Activated naive CD8-positive, alpha-beta T cell treated with anti-CD3 and anti-CD28 coated beads for 36 hours (primary cell): ENCODE data around the gene HIP1R. TPM values are rescaled to one million over a fixed set of nuclear protein-coding genes. Genes with fewer than 3 reads are reported as not detected.

Source experiments
- DNase-seq: peaks from one replicate; pipeline ENCODE4 v3.0.0; 2021
- H3K27ac Mint-ChIP-seq: one replicate; pipeline ENCODE4 v1.8.0; 2022; ENCODE audit warnings: mild to moderate bottlenecking, moderate library complexity, mixed read lengths
- H3K27me3 Mint-ChIP-seq: one replicate; pipeline ENCODE4 v1.8.0; 2022; ENCODE audit warnings: mild to moderate bottlenecking, mixed read lengths
- H3K36me3 Mint-ChIP-seq: one replicate; pipeline ENCODE4 v1.8.0; 2021; ENCODE audit warnings: mild to moderate bottlenecking, mixed read lengths
- H3K4me1 Mint-ChIP-seq: one replicate; pipeline ENCODE4 v1.8.0; 2021; ENCODE audit warnings: mixed read lengths
- H3K4me3 Mint-ChIP-seq: one replicate; pipeline ENCODE4 v1.8.0; 2022; ENCODE audit warnings: mild to moderate bottlenecking, moderate library complexity, mixed read lengths
- H3K9me3 Mint-ChIP-seq: one replicate; pipeline ENCODE4 v1.8.0; 2022; ENCODE audit warnings: mixed read lengths
- total RNA-seq, 2 experiments: library from RNA; stranded (reverse); gene quantifications; one replicate each; pipeline ENCODE4 v1.2.3, GENCODE V29; 2021

The HIP1R gene
- total RNA-seq, 2 experiments from 2014 or later: 24.2 to 24.8 TPM

GRCh38 chr12:122820138-122820537, 15.1 kb upstream of the HIP1R start:
- DNase-seq: no peak
- H3K36me3 Mint-ChIP-seq: no peaks in the 10 kb centered on the region
- no peaks in the 10 kb centered on the region for H3K4me1 Mint-ChIP-seq
- no peak overlapping the region for H3K4me3 Mint-ChIP-seq
- H3K27ac Mint-ChIP-seq: no peak overlapping the region
- no peaks in the 10 kb centered on the region for H3K9me3 Mint-ChIP-seq
- no peaks in the 10 kb centered on the region for H3K27me3 Mint-ChIP-seq

GRCh38 chr12:122820838-122821271, 14.4 kb upstream of the HIP1R start:
- Mint-ChIP-seq H3K27me3 (no peaks in the 10 kb centered on the region), H3K9me3 (no peaks in the 10 kb centered on the region), H3K4me1 (no peaks in the 10 kb centered on the region), H3K27ac (no peak overlapping the region), H3K36me3 (no peaks in the 10 kb centered on the region), H3K4me3 (no peak overlapping the region)
- no peak for DNase-seq

GRCh38 chr12:122823429-122823828, 11.8 kb upstream of the HIP1R start:
- Mint-ChIP-seq H3K9me3 (no peaks in the 10 kb centered on the region), H3K36me3 (no peaks in the 10 kb centered on the region), H3K27ac (no peak overlapping the region), H3K27me3 (no peaks in the 10 kb centered on the region), H3K4me1 (no peaks in the 10 kb centered on the region), H3K4me3 (no peak overlapping the region)
- DNase-seq: no peak

- Mint-ChIP-seq H3K27me3 (no peaks in the 10 kb centered on the region), H3K27ac (no peak overlapping the region), H3K36me3 (no peaks in the 10 kb centered on the region), H3K4me1 (no peaks in the 10 kb centered on the region), H3K9me3 (no peaks in the 10 kb centered on the region), H3K4me3 (peak overlapping the region; percentile 32)
- no peak for DNase-seq
Measured at GRCh38 chr12:122825773-122826724, 9.2 kb upstream of the HIP1R start.

- no peak overlapping the region for H3K27ac Mint-ChIP-seq
- H3K36me3 Mint-ChIP-seq: no peaks in the 10 kb centered on the region
- no peaks in the 10 kb centered on the region for H3K4me1 Mint-ChIP-seq
- no peak overlapping the region for H3K4me3 Mint-ChIP-seq
- no peak for DNase-seq
- no peaks in the 10 kb centered on the region for H3K9me3 Mint-ChIP-seq
- H3K27me3 Mint-ChIP-seq: no peaks in the 10 kb centered on the region
Measured at GRCh38 chr12:122827258-122827657, 8.0 kb upstream of the HIP1R start.

- Mint-ChIP-seq H3K4me3 (no peak overlapping the region), H3K27me3 (peaks cover 7% of the 10 kb centered on the region), H3K4me1 (peaks cover 9% of the 10 kb centered on the region), H3K36me3 (no peaks in the 10 kb centered on the region), H3K9me3 (no peaks in the 10 kb centered on the region), H3K27ac (no peak overlapping the region)
- DNase-seq: no peak
Measured at GRCh38 chr12:122830517-122831214, 4.6 kb upstream of the HIP1R start.

GRCh38 chr12:122834104-122834920, 945 bp upstream of the HIP1R start:
- Mint-ChIP-seq H3K4me1 (peaks cover 36% of the 10 kb centered on the region), H3K36me3 (peaks cover 7% of the 10 kb centered on the region), H3K27ac (peak overlapping the region; percentile 73), H3K27me3 (peaks cover 7% of the 10 kb centered on the region), H3K9me3 (no peaks in the 10 kb centered on the region), H3K4me3 (peak overlapping the region; percentile 84)
- no peak for DNase-seq

- Mint-ChIP-seq H3K27me3 (peaks cover 7% of the 10 kb centered on the region), H3K36me3 (peaks cover 7% of the 10 kb centered on the region), H3K27ac (no peak overlapping the region), H3K4me1 (peaks cover 42% of the 10 kb centered on the region), H3K9me3 (no peaks in the 10 kb centered on the region), H3K4me3 (no peak overlapping the region)
- DNase-seq: peak; percentile 49
Measured at GRCh38 chr12:122835750-122836026, 431 bp downstream of the HIP1R start.

GRCh38 chr12:122836027-122836921, 1.0 kb downstream of the HIP1R start:
- H3K27me3 Mint-ChIP-seq: peaks cover 7% of the 10 kb centered on the region
- H3K4me3 Mint-ChIP-seq: peak overlapping the region; percentile 93
- no peaks in the 10 kb centered on the region for H3K9me3 Mint-ChIP-seq
- H3K27ac Mint-ChIP-seq: peak overlapping the region; percentile 90
- peaks cover 7% of the 10 kb centered on the region for H3K36me3 Mint-ChIP-seq
- DNase-seq: peak; percentile 54
- H3K4me1 Mint-ChIP-seq: peaks cover 45% of the 10 kb centered on the region

GRCh38 chr12:122837306-122838265, 2.3 kb downstream of the HIP1R start:
- Mint-ChIP-seq H3K27me3 (peaks cover 7% of the 10 kb centered on the region), H3K9me3 (no peaks in the 10 kb centered on the region), H3K27ac (no peak overlapping the region), H3K4me1 (peaks cover 48% of the 10 kb centered on the region), H3K4me3 (peak overlapping the region; percentile 93), H3K36me3 (peaks cover 7% of the 10 kb centered on the region)
- no peak for DNase-seq

GRCh38 chr12:122838841-122839240, 3.6 kb downstream of the HIP1R start:
- Mint-ChIP-seq H3K27ac (no peak overlapping the region), H3K4me1 (peaks cover 49% of the 10 kb centered on the region), H3K4me3 (no peak overlapping the region), H3K27me3 (peaks cover 7% of the 10 kb centered on the region), H3K9me3 (no peaks in the 10 kb centered on the region), H3K36me3 (peaks cover 7% of the 10 kb centered on the region)
- DNase-seq: no peak

GRCh38 chr12:122839907-122840554, 4.8 kb downstream of the HIP1R start:
- no peak overlapping the region for H3K4me3 Mint-ChIP-seq
- DNase-seq: no peak
- no peak overlapping the region for H3K27ac Mint-ChIP-seq
- no peaks in the 10 kb centered on the region for H3K9me3 Mint-ChIP-seq
- no peaks in the 10 kb centered on the region for H3K27me3 Mint-ChIP-seq
- peaks cover 7% of the 10 kb centered on the region for H3K36me3 Mint-ChIP-seq
- peaks cover 41% of the 10 kb centered on the region for H3K4me1 Mint-ChIP-seq
